ENCODE data around the gene GPRIN1. TPM values are rescaled to one million over a fixed set of nuclear protein-coding genes. Genes with fewer than 3 reads are reported as not detected.
A peak's percentile ranks its signal among the peaks of the same experiment; 100 is the strongest.

GPRIN1 gene
- total and polyA plus RNA-seq, 2 of the 4 experiments (the other 2 are of a cell fraction), result 3.0 to 4.7 TPM

DNA sequence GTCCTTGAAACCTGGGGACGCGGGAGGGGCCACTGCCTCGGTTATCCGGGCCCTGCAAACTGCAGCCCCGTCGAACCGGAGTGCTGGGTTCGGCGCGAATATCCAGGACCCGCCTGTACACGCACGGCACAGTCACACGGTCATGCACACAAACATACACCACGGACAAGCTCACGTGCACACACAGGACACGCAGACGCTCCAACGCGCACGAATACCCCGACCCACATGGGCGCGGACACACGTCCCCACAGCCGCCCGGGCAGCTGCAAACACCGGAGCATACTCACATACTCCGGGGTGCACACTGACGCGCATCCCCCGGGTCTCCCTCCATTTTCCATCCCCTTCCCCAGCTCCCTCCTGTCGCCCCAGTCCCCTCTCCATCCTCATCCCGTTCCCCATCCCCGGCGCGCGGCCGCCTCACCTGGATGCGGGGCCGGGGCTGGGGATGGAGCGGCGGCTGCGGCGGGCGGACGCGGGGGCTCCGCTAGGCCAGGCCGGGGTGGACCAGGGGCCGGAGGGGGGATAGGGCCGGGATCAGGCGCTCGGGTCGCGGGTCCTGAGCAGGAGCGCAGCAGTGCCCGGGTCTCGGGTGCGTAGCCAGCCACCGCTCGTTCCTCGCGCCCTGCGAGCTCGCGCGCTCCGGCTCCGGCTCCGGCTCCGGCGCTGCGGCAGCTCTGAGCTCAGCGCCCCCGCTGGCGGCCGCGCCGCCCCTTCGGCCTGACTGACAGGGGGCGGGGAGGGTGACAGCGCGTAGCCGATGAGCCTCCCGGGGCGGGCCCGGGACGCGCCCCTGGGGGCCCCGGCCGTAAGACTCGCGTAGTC lies 20.1 kb upstream of the GPRIN1 start, which contains the start of the genes EIF4E1B and SNCB:
Gene EIF4E1B (plus strand): TSS at position 823 of the 828 bp plus-strand sequence. CDS start 12,113 bp downstream, outside the sequence.
Gene SNCB (minus strand): TSS at position 682 of the 828 bp plus-strand sequence. CDS start 880 bp downstream, outside the sequence.
- DNase-seq (no peak), ATAC-seq (ENCODE audit: low read depth) (peak; percentile 94)
- H2BK15ac ChIP-seq (ENCODE audit: low read depth, low read length), result no peak within 1 kb of the TSS
- peak within 1 kb of the TSS; percentile 26 for H3K4me3 ChIP-seq (ENCODE audit: insufficient read depth, low read depth, low read length)
- H2AK5ac ChIP-seq (ENCODE audit: low read depth, low read length), result no peak within 1 kb of the TSS
- in situ Hi-C loops (cut with MboI; ENCODE audit: low sequenced_read_pairs) (loop anchor here (10.0 kb wide), 1 partner anchor 55 kb away; no protein-coding TSS in a partner anchor), dilution Hi-C loops (cut with HindIII; ENCODE audit: low sequenced_read_pairs, unreplicated experiment) (no loop called here), intact Hi-C loops (cut with micrococcal nuclease) (no loop called here)
- ChIA-PET CTCF (interaction anchor here (0.6 to 1.9 kb wide), 5 partner anchors 17 to 1607 kb away, joined by 3 to 7 read pairs (median 4); partner anchors contain the start of gene TSPAN17), POLR2A (ENCODE audit: unreplicated experiment) (interaction anchor here (0.6 kb wide), 1 partner anchor 233 kb away, joined by 3 read pairs; no protein-coding TSS in a partner anchor)
- peak within 1 kb of the TSS; percentile 82 for H2AFZ ChIP-seq (replicated peaks; ENCODE audit: low read length, poor library complexity)
- no peak within 1 kb of the TSS for H3K56ac ChIP-seq (ENCODE audit: extremely low read depth, insufficient read depth, low read length)
- no peaks in the 10 kb centered on the region; the same call in 1 of the 2 replicates for H4K20me1 ChIP-seq (ENCODE audit: insufficient read depth, low read length)
- no peak within 1 kb of the TSS for H2BK120ac ChIP-seq (ENCODE audit: low read depth, low read length)
- no peak within 1 kb of the TSS for H2BK20ac ChIP-seq (ENCODE audit: low read depth, low read length)
- 1% methylated on average over 43 of the region's 94 CpGs; no CpG with 5 or more reads in 1 of the 2 experiments for WGBS, 2 experiments (ENCODE audit: extremely low coverage in 2 of 2, insufficient read length in 1 of 2)
- no peak within 1 kb of the TSS for H4K5ac ChIP-seq (ENCODE audit: low read depth, low read length)
- peak within 1 kb of the TSS; percentile 35; the same call in 1 of the 2 replicates for H3K23ac ChIP-seq (ENCODE audit: low read depth, low read length)
- H4K8ac ChIP-seq (ENCODE audit: low read depth in 2 of 2, low read length in 2 of 2), result no peak within 1 kb of the TSS
- H3K36me3 ChIP-seq (ENCODE audit: control insufficient read depth, insufficient read depth, low read length), result no peaks in the 10 kb centered on the region
- peaks cover 2% of the 10 kb centered on the region; the same call in 1 of the 2 replicates for H3K4me1 ChIP-seq (ENCODE audit: control insufficient read depth, insufficient read depth, low read length)
- peaks cover 73% of the 10 kb centered on the region for H3K27me3 ChIP-seq (ENCODE audit: control insufficient read depth, insufficient read depth, low read length)
- H2AK9ac ChIP-seq (replicated peaks; ENCODE audit: low read depth, low read length, poor library complexity), result peak within 1 kb of the TSS; percentile 55
- H3K79me1 ChIP-seq (ENCODE audit: low read depth in 1 of 2, low read length in 2 of 2), result no peaks in the 10 kb centered on the region
- H2BK5ac ChIP-seq (ENCODE audit: low read depth, low read length, poor library complexity, severe bottlenecking), result no peak within 1 kb of the TSS
- H3K9me3 ChIP-seq (ENCODE audit: control insufficient read depth, insufficient read depth, low read length), result no peaks in the 10 kb centered on the region
- no peak within 1 kb of the TSS for H3K18ac ChIP-seq (ENCODE audit: low read depth, low read length)
- no TSS peak for BruUV-seq (replicated peaks)
- no peak within 1 kb of the TSS for H3K9ac ChIP-seq (ENCODE audit: low read depth, low read length)
- H3K4ac ChIP-seq (ENCODE audit: low read depth, low read length), result no peak within 1 kb of the TSS
- H3K4me2 ChIP-seq (ENCODE audit: low read depth, low read length), result peak within 1 kb of the TSS; percentile 87
- no peak for TF ChIP-seq NFE2L2 (IDR thresholded peaks at IDR 0.05; ENCODE audit: low read depth, low read length)
- TF ChIP-seq MAZ (IDR thresholded peaks at IDR 0.05; ENCODE audit: borderline replicate concordance, low read depth, low read length), result peak; percentile 48; the same call in 1 of the 2 replicates
- TF ChIP-seq POLR2A (IDR thresholded peaks at IDR 0.05; ENCODE audit: low read depth, low read length), result no peak
- TF ChIP-seq USF2 (IDR thresholded peaks at IDR 0.05; ENCODE audit: low read depth, low read length), result no peak
- TF ChIP-seq, protein P1, sequence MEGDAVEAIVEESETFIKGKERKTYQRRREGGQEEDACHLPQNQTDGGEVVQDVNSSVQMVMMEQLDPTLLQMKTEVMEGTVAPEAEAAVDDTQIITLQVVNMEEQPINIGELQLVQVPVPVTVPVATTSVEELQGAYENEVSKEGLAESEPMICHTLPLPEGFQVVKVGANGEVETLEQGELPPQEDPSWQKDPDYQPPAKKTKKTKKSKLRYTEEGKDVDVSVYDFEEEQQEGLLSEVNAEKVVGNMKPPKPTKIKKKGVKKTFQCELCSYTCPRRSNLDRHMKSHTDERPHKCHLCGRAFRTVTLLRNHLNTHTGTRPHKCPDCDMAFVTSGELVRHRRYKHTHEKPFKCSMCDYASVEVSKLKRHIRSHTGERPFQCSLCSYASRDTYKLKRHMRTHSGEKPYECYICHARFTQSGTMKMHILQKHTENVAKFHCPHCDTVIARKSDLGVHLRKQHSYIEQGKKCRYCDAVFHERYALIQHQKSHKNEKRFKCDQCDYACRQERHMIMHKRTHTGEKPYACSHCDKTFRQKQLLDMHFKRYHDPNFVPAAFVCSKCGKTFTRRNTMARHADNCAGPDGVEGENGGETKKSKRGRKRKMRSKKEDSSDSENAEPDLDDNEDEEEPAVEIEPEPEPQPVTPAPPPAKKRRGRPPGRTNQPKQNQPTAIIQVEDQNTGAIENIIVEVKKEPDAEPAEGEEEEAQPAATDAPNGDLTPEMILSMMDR (conservative IDR thresholded peaks at IDR 0.05; ENCODE audit: low read depth, low read length), result no peak
- no peak for TF ChIP-seq RFX5 (IDR thresholded peaks at IDR 0.05; ENCODE audit: low read depth, low read length)
- no peak within 1 kb of the TSS; the same call in 1 of the 2 replicates for H3K14ac ChIP-seq (replicated peaks; ENCODE audit: low read depth, low read length)
- H3K9me1 ChIP-seq (ENCODE audit: insufficient read depth, low read length), result peaks cover 3% of the 10 kb centered on the region; the same call in 1 of the 2 replicates
- no peak within 1 kb of the TSS for H3K27ac ChIP-seq (ENCODE audit: insufficient read depth, low read length)
- no peak within 1 kb of the TSS for H4K91ac ChIP-seq (ENCODE audit: insufficient read depth, low read depth, low read length)

Measured in IMR-90 (cell line).